MM.1S (cell line): ENCODE measurements around the gene ERC2.

ENCODE experiments used
- EZH2 ChIP-seq: fragments of 300-600 bp; sonication (generic); optimal IDR thresholded peaks from 2 replicates; pipeline ENCODE3; 2017; ENCODE audit warnings: low read depth, mild to moderate bottlenecking, antibody characterized with exemption, low read length, mixed read lengths
- TF ChIP-seq, protein P1 (sequence below): fragments of 300-600 bp; sonication (generic); IDR thresholded peaks from 2 replicates; pipeline ENCODE4 v1.5.1; 2016; ENCODE audit warnings: antibody characterized with exemption, low read length, mixed read lengths

- TF ChIP-seq, protein P1, sequence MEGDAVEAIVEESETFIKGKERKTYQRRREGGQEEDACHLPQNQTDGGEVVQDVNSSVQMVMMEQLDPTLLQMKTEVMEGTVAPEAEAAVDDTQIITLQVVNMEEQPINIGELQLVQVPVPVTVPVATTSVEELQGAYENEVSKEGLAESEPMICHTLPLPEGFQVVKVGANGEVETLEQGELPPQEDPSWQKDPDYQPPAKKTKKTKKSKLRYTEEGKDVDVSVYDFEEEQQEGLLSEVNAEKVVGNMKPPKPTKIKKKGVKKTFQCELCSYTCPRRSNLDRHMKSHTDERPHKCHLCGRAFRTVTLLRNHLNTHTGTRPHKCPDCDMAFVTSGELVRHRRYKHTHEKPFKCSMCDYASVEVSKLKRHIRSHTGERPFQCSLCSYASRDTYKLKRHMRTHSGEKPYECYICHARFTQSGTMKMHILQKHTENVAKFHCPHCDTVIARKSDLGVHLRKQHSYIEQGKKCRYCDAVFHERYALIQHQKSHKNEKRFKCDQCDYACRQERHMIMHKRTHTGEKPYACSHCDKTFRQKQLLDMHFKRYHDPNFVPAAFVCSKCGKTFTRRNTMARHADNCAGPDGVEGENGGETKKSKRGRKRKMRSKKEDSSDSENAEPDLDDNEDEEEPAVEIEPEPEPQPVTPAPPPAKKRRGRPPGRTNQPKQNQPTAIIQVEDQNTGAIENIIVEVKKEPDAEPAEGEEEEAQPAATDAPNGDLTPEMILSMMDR: no peak
- TF ChIP-seq EZH2: no peak
These were observed 808.6 kb downstream of the ERC2 start for GRCh38 chr3:55659701-55660100.
